OCI-LY1 (cell line): ENCODE data around the gene UBAP2L.

Experiments
- H2AFZ ChIP-seq: fragments of 200-600 bp; sonication (generic), shearing (Covaris generic); 2 replicates; pipeline ENCODE4 v1.6.0; 2014; ENCODE audit warnings: antibody characterized with exemption, mild to moderate bottlenecking, low read length
- H3F3A ChIP-seq: fragments of 200-600 bp; sonication (generic), shearing (Covaris generic); 2 replicates; pipeline ENCODE4 v1.6.0; 2014; ENCODE audit warnings: mild to moderate bottlenecking, antibody characterized with exemption, low read length, moderate library complexity; ENCODE audit not compliant: insufficient read depth
- H3K27ac ChIP-seq: fragments of 200-600 bp; sonication (generic); 2 replicates; pipeline ENCODE4 v1.5.1; 2014; ENCODE audit warnings: low read length, mixed run types, mild to moderate bottlenecking, low read depth; ENCODE audit not compliant: poor library complexity, severe bottlenecking
- H3K27me3 ChIP-seq: fragments of 200-600 bp; sonication (generic); 2 replicates; pipeline ENCODE4 v1.6.0; 2014; ENCODE audit warnings: antibody characterized with exemption, mild to moderate bottlenecking, low read length, moderate library complexity; ENCODE audit not compliant: insufficient read depth
- H3K36me3 ChIP-seq: fragments of 200-600 bp; sonication (generic); 2 replicates; pipeline ENCODE4 v1.6.1; 2014; ENCODE audit warnings: mild to moderate bottlenecking, antibody characterized with exemption, low read length, moderate library complexity, mixed read lengths; ENCODE audit not compliant: insufficient read depth
- H3K4me1 ChIP-seq: fragments of 200-600 bp; sonication (generic); 2 replicates; pipeline ENCODE4 v1.5.1; 2014; ENCODE audit warnings: mild to moderate bottlenecking, low read length, moderate library complexity; ENCODE audit not compliant: insufficient read depth, severe bottlenecking
- H3K4me2 ChIP-seq: fragments of 200-600 bp; sonication (generic), shearing (Covaris generic); 2 replicates; pipeline ENCODE4 v1.6.1; 2014; ENCODE audit warnings: low read length
- H3K4me3 ChIP-seq: fragments of 200-600 bp; sonication (generic); 2 replicates; pipeline ENCODE4 v1.5.1; 2014; ENCODE audit warnings: low read length, low read depth, mild to moderate bottlenecking, mixed read lengths; ENCODE audit not compliant: poor library complexity, severe bottlenecking
- H3K79me2 ChIP-seq: fragments of 200-600 bp; shearing (Covaris generic); 2 replicates; pipeline ENCODE4 v1.6.1; 2016; ENCODE audit warnings: mixed run types, low read length, mixed read lengths; ENCODE audit not compliant: insufficient read depth
- H3K9ac ChIP-seq: fragments of 200-600 bp; sonication (generic), shearing (Covaris generic); 2 replicates; pipeline ENCODE4 v1.6.1; 2014; ENCODE audit warnings: mild to moderate bottlenecking, low read length, mixed read lengths
- H3K9me2 ChIP-seq: fragments of 200-600 bp; sonication (generic), shearing (Covaris generic); 2 replicates; pipeline ENCODE4 v1.6.1; 2014; ENCODE audit warnings: low read depth, mild to moderate bottlenecking, low read length, mixed read lengths
- H3K9me3 ChIP-seq: fragments of 200-600 bp; shearing (Covaris generic); 2 replicates; pipeline ENCODE4 v1.6.1; 2014; ENCODE audit warnings: low read length, mixed read lengths
- H4K20me1 ChIP-seq: fragments of 200-600 bp; sonication (generic), shearing (Covaris generic); 2 replicates; pipeline ENCODE4 v1.6.0; 2016; ENCODE audit warnings: mild to moderate bottlenecking, low read length; ENCODE audit not compliant: insufficient read depth
- CTCF ChIP-seq: fragments of 200-600 bp; sonication (generic), shearing (Covaris generic); IDR thresholded peaks from 2 replicates; pipeline ENCODE4 v1.5.1; 2017; ENCODE audit warnings: mild to moderate bottlenecking, antibody characterized with exemption, low read length, moderate library complexity, mixed read lengths
- EZH2 ChIP-seq: fragments of 200-600 bp; sonication (generic), shearing (Covaris generic); IDR thresholded peaks from 2 replicates; pipeline ENCODE4 v1.8.0; 2017; ENCODE audit warnings: borderline replicate concordance, mixed run types, mild to moderate bottlenecking, antibody characterized with exemption, low read length, moderate library complexity, mixed read lengths

UBAP2L gene

DNA sequence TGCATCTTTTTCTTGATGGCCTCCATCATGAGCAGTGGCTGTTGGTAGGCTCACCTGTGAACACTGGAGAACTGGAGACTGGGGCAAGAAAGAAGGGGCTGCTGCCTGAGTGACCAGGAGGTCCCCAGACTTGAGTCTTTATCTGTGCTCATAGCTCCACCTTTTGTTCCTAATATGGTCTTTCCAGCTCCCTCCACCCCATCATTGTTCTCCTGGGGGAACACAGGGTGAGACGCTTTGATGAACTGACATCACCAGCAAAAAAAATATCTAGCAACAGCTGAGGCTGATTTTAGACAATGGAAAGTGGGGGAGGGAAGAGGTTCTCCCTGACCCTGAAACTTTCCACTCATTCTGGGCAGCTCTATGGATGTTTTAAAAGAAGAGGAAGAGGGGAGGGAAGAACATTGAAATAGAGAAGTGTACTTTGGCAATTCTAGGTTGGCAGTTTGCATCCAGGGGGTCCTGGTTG, 28.7 kb upstream of the UBAP2L start, which contains the start of gene TPM3:
TPM3 (minus strand) TSS at position 111 of the 472 bp plus-strand sequence; CDS start at position 29, 82 bp downstream.
- H3K4me2 ChIP-seq: no peak within 1 kb of the TSS
- H3K27me3 ChIP-seq: no peaks in the 10 kb centered on the region
- H3K27ac ChIP-seq: no peak within 1 kb of the TSS
- no peak within 1 kb of the TSS for H3K9ac ChIP-seq
- H4K20me1 ChIP-seq: no peaks in the 10 kb centered on the region
- no peak within 1 kb of the TSS for H2AFZ ChIP-seq
- TF ChIP-seq CTCF: no peak
- TF ChIP-seq EZH2: no peak
- no peaks in the 10 kb centered on the region for H3K79me2 ChIP-seq
- H3K4me1 ChIP-seq: no peaks in the 10 kb centered on the region
- no peaks in the 10 kb centered on the region for H3K36me3 ChIP-seq
- no peaks in the 10 kb centered on the region for H3K9me3 ChIP-seq
- H3K9me2 ChIP-seq: no peaks in the 10 kb centered on the region
- no peak within 1 kb of the TSS for H3K4me3 ChIP-seq
- H3F3A ChIP-seq: no peaks in the 10 kb centered on the region

DNA sequence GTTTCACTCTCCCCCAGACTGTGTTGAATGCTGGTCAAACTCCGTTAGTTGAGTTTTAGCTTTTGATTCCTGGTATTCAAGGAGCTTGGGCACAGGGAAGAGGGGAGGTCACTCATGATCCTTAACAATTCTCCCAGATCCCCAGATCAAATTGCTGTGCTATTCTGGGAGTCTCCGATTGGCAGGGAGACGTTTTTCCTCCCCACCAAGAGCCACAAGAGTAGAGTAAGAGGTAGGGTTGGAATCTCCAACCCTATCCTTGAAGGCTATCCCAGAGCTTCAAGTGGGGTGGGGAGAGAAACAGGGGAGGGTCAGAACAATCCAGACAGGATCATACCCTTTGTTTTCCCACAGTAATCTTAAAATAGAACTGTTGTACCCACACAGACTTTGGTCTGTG, 28.3 kb upstream of the UBAP2L start:
- TF ChIP-seq CTCF (no peak), EZH2 (no peak)
- H3K27ac ChIP-seq: no peak overlapping the region
- H3K4me3 ChIP-seq: no peak overlapping the region
- no peaks in the 10 kb centered on the region for H3K9me3 ChIP-seq
- H3K4me1 ChIP-seq: no peaks in the 10 kb centered on the region
- H3K9ac ChIP-seq: no peak overlapping the region
- no peak overlapping the region for H2AFZ ChIP-seq
- no peaks in the 10 kb centered on the region for H3F3A ChIP-seq
- no peaks in the 10 kb centered on the region for H3K36me3 ChIP-seq
- H3K4me2 ChIP-seq: no peak overlapping the region
- no peaks in the 10 kb centered on the region for H4K20me1 ChIP-seq
- H3K9me2 ChIP-seq: no peaks in the 10 kb centered on the region
- H3K27me3 ChIP-seq: no peaks in the 10 kb centered on the region; the same call in 1 of the 2 replicates
- H3K79me2 ChIP-seq: no peaks in the 10 kb centered on the region

- Histone ChIP-seq H3K27ac (no peak overlapping the region), H2AFZ (no peak overlapping the region), H4K20me1 (no peaks in the 10 kb centered on the region), H3K36me3 (no peaks in the 10 kb centered on the region), H3K79me2 (no peaks in the 10 kb centered on the region), H3K27me3 (no peaks in the 10 kb centered on the region; the same call in 1 of the 2 replicates), H3K4me1 (peaks cover under 1% of the 10 kb centered on the region), H3F3A (no peaks in the 10 kb centered on the region), H3K4me2 (no peak overlapping the region), H3K4me3 (no peak overlapping the region), H3K9ac (no peak overlapping the region), H3K9me3 (no peaks in the 10 kb centered on the region), H3K9me2 (no peaks in the 10 kb centered on the region)
- TF ChIP-seq CTCF (no peak), EZH2 (no peak)
Observed at GRCh38 chr1:154193821-154194220, 26.9 kb upstream of the UBAP2L start.
